Esophagus squamous epithelium (tissue), 5 donors: ENCODE data around the gene PARD3B. TPM values are rescaled to one million over a fixed set of nuclear protein-coding genes. Genes with fewer than 3 reads are reported as not detected.

Experiments used
- DNase-seq: peaks from one replicate; lab custom pipeline; 2025; lab: John Stamatoyannopoulos, UW
- H3K27ac ChIP-seq, 4 donors: fragments of 200-600 bp; sonication (generic); one replicate each; pipeline ENCODE4 v1.5.1; 2016 to 2019; ENCODE audit warnings: mild to moderate bottlenecking in 1 of 4
- H3K27me3 ChIP-seq, 4 donors: fragments of 200-600 bp; sonication (generic); 1 replicate in 3 of 4; 2 replicates in 1 of 4; pipeline versions ENCODE4 v1.5.1 to v1.6.0; 2017 to 2021; ENCODE audit warnings: antibody characterized with exemption in 1 of 4
- H3K36me3 ChIP-seq, 3 donors: fragments of 200-600 bp; sonication (generic); one replicate each; pipeline ENCODE4 v1.5.1; 2016 to 2019
- H3K4me1 ChIP-seq, 3 donors: fragments of 200-600 bp; sonication (generic); one replicate each; pipeline ENCODE4 v1.5.1; 2017 to 2019
- H3K4me3 ChIP-seq, 4 donors: fragments of 200-600 bp; sonication (generic); 1 replicate in 3 of 4; 2 replicates in 1 of 4; pipeline ENCODE4 v1.5.1; 2016 to 2019; ENCODE audit warnings: mild to moderate bottlenecking in 2 of 4, moderate library complexity in 1 of 4
- H3K9me3 ChIP-seq, 3 donors: fragments of 200-600 bp; sonication (generic); one replicate each; pipeline ENCODE4 v1.5.1; 2016 to 2019
- CTCF ChIP-seq, 6 experiments: fragments of 450-650 bp in 4 of 6; fragments of 200-600 bp in 2 of 6; sonication (generic) in 2 of 6; IDR thresholded peaks; one replicate each; pipeline ENCODE4 v1.5.1; 2016 to 2019; ENCODE audit warnings: antibody characterized with exemption in 6 of 6, mild to moderate bottlenecking in 4 of 6, moderate library complexity in 4 of 6
- POLR2A ChIP-seq, 4 donors: fragments of 450-650 bp; IDR thresholded peaks; one replicate each; pipeline ENCODE4 v1.6.1; 2017; ENCODE audit warnings: antibody characterized with exemption in 4 of 4, mild to moderate bottlenecking in 4 of 4, moderate library complexity in 3 of 4
- WGBS, 2 donors: methylation state at CpG; one replicate each; pipeline ENCODE4 v1.1.5; 2018; 5-methylcytosine and 5-hydroxymethylcytosine counted together
- intact Hi-C: fragments of 100-400 bp; cut with DNase I; formaldehyde crosslinking; loops from one replicate; pipeline ENCODE4 v1.15.0; 2022
- total RNA-seq, 4 donors: library from RNA; depleted of rRNA; stranded (reverse); fragments of >200 nt; gene quantifications; one replicate each; pipeline ENCODE4 v1.1.0, GENCODE V29; 2016
- donor health status: DM: yes; HTN: yes; CAD: no.

PARD3B gene
- total RNA-seq, 4 donors from 2014 or later = 2.4 to 15.8 (median 4.3) TPM

DNA sequence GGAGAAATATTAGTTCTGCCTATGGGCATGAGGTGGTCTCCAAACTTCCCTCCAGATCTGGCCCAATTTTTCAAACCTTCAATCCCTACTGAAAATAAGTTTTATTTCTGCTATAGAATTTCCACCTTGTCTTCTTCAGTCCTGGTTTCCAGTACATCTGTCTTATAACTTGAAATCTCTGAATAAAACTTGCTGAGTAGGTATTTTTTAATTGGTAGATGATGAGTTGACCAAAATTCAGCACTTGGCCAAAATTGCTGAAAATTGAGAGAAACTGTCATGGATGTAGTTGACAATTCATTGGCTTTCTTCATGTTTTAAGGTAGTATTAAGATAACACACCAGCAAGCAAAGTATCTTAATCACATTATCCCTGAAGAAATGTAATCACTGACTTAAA, 206.2 kb downstream of the PARD3B start:
- intact Hi-C loops = no loop called here
- no peaks in the 10 kb centered on the region for H3K4me1 ChIP-seq
- H3K9me3 ChIP-seq = no peaks in the 10 kb centered on the region
- no peaks in the 10 kb centered on the region for H3K27me3 ChIP-seq
- H3K27ac ChIP-seq = no peak overlapping the region
- TF ChIP-seq CTCF (IDR thresholded peaks at IDR 0.05) (no peak), POLR2A (IDR thresholded peaks at IDR 0.05) (no peak)
- H3K36me3 ChIP-seq = no peaks in the 10 kb centered on the region
- no peak for DNase-seq
- no peak overlapping the region for H3K4me3 ChIP-seq

DNA sequence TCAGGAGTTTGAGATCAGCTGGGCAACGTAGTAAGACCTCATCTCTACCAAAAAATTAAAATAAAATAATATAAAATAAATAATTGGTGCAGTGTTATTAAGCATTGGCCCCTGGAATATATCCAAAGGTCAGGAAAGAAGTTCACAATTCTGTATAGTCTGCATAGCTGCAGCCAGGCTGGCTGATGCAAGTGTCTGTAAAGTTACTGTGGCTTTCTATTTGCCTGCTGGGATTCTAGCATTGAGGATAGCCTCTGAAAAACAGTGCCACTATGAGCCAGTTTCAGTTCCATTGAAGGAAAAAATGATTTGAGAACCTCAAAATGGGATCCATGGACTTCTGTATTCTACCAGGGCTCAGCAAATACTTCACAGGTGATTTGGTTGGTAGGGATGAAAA, 208.6 kb downstream of the PARD3B start:
- no peaks in the 10 kb centered on the region for H3K4me1 ChIP-seq
- 50 to 70% methylated on average over 1 of the region's 1 CpG for WGBS, 2 donors
- intact Hi-C loops = no loop called here
- H3K4me3 ChIP-seq = no peak overlapping the region
- no peak overlapping the region for H3K27ac ChIP-seq
- no peaks in the 10 kb centered on the region for H3K36me3 ChIP-seq
- no peaks in the 10 kb centered on the region for H3K27me3 ChIP-seq
- no peak for TF ChIP-seq CTCF (IDR thresholded peaks at IDR 0.05)
- no peak for TF ChIP-seq POLR2A (IDR thresholded peaks at IDR 0.05)
- no peak for DNase-seq
- no peaks in the 10 kb centered on the region for H3K9me3 ChIP-seq

GRCh38 chr2:204754898-204755297, 209.6 kb downstream of the PARD3B start:
- DNase-seq = no peak
- H3K27ac ChIP-seq = no peak overlapping the region
- no peaks in the 10 kb centered on the region for H3K27me3 ChIP-seq
- no peaks in the 10 kb centered on the region for H3K9me3 ChIP-seq
- intact Hi-C loops = no loop called here
- no peaks in the 10 kb centered on the region for H3K36me3 ChIP-seq
- TF ChIP-seq CTCF (IDR thresholded peaks at IDR 0.05) (no peak), POLR2A (IDR thresholded peaks at IDR 0.05) (no peak)
- no peaks in the 10 kb centered on the region for H3K4me1 ChIP-seq
- H3K4me3 ChIP-seq = no peak overlapping the region
- WGBS, 2 donors = 82 to 89% methylated on average over 3 of the region's 3 CpGs

DNA sequence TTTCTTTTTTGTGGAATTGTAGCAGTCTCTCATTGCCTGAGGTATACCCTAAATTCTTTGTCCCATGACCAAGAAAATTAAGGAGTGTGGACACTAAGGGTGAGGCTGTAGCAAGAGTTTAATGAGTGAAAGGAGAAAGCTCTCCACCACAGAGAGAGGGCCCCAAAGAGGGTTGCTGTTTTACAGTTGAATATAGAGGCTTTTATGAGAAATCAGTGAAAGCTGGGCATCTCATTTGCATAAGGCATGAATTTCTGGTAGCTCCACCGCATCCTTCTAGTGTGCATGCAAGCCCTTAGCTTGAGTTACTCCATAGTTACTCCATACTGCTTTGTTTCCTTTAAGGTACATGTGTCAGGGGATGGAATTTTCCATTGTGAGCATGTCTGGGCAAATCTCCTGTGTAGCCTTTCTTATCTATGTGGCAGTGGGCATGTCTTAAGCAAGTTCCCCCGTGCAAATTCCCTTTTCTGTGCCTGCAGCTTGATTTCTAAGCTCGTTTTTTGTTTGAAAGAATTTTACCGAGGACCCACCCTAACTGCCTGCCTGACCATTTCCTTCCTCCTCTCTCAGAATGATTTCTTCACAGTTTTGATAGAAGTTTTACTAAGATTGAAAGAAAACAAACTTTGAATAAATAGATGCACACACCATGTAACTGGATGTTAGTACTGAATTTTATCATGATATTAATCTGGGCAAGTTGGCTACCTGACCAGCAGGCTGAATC, 218.9 kb downstream of the PARD3B start:
- peaks cover 0 to 15% (median 10%) of the 10 kb centered on the region in 3 donors for H3K9me3 ChIP-seq
- no peak overlapping the region for H3K4me3 ChIP-seq
- no peak for DNase-seq
- intact Hi-C loops = no loop called here
- TF ChIP-seq CTCF (IDR thresholded peaks at IDR 0.05) (no peak), POLR2A (IDR thresholded peaks at IDR 0.05) (no peak)
- WGBS, 2 donors = 62 to 67% methylated on average over 4 of the region's 4 CpGs
- H3K27me3 ChIP-seq = no peaks in the 10 kb centered on the region
- no peaks in the 10 kb centered on the region for H3K36me3 ChIP-seq
- no peak overlapping the region for H3K27ac ChIP-seq
- H3K4me1 ChIP-seq = no peaks in the 10 kb centered on the region

DNA sequence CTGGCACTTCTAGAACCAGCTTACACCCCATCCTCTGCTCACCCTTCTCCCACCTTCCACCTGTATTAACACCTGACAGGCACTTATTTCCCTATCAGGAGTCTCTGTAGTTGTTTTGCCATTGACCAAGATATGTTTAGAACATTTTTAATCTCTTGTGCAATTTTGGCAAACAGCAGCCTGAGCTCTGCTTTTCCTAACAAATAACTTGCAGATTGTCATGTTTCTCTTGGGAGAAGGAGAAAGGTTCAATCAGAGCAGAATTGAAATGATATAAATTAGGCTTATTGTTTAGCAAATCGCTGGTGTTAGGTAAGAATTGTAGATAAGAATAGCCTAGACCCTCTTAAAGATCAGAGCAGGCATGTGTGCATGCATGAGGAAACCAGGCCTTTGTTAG, 225.5 kb downstream of the PARD3B start:
- Histone ChIP-seq H3K36me3 (no peaks in the 10 kb centered on the region), H3K4me1 (peaks cover 0 to 5% (median 0%) of the 10 kb centered on the region in 3 donors), H3K4me3 (no peak overlapping the region), H3K27me3 (no peaks in the 10 kb centered on the region), H3K9me3 (no peaks in the 10 kb centered on the region), H3K27ac (no peak overlapping the region)
- no peak for TF ChIP-seq CTCF (IDR thresholded peaks at IDR 0.05)
- no peak for TF ChIP-seq POLR2A (IDR thresholded peaks at IDR 0.05)
- intact Hi-C loops = no loop called here
- DNase-seq = no peak
- 67 to 76% methylated on average over 1 of the region's 1 CpG for WGBS, 2 donors
